NCI-H1417 treated with DMSO at 0.1 percent for 48 hours (cell line): ENCODE measurements around the gene DLG4.
"Not testable (repeated sequence)": the region's sequence is repeated elsewhere in the genome, so short reads cannot be mapped to it uniquely, and the experiment has no call there.

ENCODE experiments used
- DNase-seq: peaks from one replicate; lab custom pipeline; 2025; lab: John Stamatoyannopoulos, UW

The DLG4 gene

DNA sequence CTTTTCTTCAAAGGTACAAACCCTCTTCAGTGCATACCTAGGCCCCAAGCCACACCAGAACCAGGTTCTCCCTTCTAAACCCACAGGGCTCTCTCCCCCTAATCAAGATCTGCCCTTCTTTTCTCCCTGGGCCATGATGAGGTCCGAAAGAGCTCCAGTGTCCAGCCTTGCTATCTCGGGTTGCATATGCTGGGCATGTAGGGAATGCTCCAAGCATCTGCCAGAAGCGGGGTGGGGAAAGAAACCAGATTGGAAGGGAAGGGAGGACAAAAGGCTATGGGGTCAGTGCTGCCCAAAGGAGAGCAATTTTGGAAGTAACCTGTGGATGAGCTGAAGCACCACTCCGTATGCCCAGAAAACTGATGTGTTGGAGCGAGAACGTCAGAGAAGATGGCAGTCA, 29.6 kb upstream of the DLG4 start:
- no peak for DNase-seq

GRCh38 chr17:7248796-7249195, 29.2 kb upstream of the DLG4 start:
- DNase-seq: no peak

DNA sequence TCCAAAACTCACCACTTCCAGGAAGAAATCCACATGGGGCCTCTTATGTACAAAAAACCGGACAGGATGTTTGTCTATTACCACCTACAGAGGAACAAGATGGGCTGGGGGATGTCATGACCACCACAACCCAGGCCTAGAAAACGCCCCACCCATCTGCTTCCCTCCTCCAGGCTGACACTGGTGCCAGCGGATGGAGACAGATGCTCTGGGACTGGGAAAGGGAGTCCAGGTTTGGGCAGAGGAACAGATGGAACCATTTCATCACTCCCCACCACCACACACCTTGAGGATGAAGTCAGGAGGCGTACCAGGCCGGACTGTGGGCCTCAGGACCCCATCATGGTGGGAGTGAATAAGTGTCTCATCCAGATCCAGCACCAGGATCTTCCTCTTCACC, 27.1 kb upstream of the DLG4 start:
- no peak for DNase-seq

DNA sequence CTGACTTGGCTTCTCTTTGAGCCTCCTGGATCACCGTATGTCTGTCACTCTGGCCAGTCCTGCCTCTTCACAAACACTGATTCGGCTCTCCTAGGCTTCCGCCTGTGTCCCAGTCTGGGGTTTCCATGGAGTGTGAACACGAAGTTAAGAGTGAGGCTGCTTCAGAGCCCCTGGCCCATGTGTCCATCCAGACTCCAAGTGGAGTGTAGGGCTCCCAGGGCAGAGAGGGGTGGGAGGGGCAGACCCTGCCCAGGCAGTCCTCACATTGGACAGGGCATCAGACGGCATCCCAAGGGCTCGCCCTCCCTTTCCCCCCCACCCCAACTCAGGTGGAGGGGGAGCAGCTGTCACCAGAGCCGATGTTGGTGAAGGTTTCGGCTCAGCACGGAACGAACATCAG, 24.2 kb upstream of the DLG4 start:
- DNase-seq: not testable (repeated sequence)

DNA sequence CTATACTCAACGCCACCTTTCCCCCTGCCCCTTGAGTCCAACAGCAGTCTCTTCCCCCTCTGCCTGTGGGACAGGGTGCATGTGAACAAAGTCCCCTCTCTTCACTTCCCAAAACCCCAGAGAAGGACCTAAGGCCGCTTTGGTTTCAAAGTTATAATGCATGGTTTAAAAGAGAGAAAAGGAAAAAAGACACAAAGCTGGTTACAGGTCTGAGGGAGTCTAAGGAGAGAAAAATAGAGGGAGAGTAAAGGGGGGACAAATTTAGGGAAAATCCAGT, 23.8 kb upstream of the DLG4 start:
- DNase-seq: no peak

- DNase-seq: peak; percentile 81
These were observed 23.2 kb upstream of the DLG4 start for GRCh38 chr17:7242717-7243452.

GRCh38 chr17:7241783-7242716, 22.4 kb upstream of the DLG4 start, which contains the start of gene GABARAP:
GABARAP (minus strand) TSS chr17:7242449; CDS start chr17:7242330, 119 bp downstream.
- peak; percentile 69 for DNase-seq

- no peak for DNase-seq
These were observed 21.6 kb upstream of the DLG4 start for GRCh38 chr17:7241090-7241733.

DNA sequence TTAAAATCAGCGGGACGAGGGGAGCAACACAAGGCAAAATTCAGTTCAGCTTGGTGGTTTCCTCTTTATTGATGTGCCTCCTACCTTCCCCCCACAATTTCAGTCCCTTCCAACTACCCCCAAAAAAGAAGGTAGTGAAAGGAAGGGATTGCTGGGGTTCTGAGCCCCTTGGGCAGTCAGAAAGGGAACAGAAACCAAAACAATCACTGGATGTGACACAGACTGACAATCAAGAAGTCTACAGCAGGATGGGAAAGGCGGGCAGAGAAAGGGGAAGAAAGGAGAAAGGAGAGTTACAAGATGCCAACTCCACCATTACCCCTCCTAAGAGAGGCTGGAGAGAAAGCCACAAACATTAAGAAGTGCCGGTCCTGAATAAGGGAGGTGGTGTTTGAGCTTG, 20.7 kb upstream of the DLG4 start:
- DNase-seq: no peak

- peak; percentile 87 for DNase-seq
These were observed 19.7 kb upstream of the DLG4 start, which contains the start of gene PHF23 for GRCh38 chr17:7239091-7240027. PHF23 (minus strand) TSS chr17:7239457; CDS start chr17:7239279, 178 bp downstream.

DNA sequence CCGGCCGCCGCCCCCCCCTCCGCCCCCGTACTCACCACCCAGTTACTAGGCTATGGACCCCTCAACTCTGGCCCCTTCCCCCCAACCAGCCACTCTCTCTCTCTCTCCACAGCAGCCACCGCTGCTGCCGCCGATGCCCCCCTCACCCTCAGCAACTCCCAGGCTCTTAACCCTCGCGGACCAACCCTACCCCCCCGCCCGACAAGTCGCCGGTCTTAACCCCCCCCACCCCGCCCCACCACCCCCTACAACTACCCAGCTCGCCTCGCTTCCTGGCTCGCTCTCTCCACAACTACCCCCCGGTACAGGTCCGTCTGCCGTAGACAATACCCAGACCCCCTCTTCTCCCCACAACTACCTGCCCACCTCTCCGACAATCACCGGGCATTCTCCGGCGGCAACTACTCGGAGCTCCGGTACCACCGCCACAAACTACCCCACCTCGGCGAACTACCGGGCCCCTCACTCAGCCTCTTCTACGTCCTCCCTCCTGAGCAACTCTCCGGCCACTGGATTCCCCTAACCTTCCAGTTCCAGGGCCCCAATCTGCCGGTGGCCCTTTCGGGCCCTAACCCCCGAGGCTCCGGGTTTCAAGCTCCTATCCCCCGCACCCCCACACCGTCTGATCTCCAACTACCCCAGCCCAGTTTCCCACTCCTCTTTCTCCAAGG, 18.9 kb upstream of the DLG4 start:
- DNase-seq: no peak

- DNase-seq: no peak
These were observed 18.3 kb upstream of the DLG4 start for GRCh38 chr17:7237761-7238419.

DNA sequence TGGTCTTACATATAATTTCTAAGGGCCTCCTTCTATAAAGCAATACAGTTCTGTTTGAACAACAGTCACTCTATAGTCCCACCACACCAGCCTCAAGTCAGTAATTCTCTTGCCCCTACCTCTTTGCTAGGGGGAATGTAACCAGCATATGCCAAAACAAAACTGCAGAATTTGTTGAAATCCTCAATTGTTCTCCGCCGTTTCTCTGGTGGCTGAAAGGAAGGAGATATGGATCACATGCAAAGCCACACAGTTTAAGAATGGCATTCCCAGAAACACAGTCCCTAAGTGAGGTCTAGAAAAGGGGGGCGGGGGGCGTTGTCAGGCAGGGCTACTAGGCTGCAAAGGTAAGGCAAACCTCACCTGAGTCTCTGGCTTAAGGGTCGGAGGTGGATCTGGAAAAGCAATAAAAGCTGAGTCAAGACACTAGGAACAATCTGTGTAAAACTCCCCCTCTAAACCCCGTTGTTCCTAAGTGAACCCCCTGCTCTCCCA, 17.7 kb upstream of the DLG4 start:
- DNase-seq: no peak

- DNase-seq: no peak
These were observed 17.2 kb upstream of the DLG4 start for GRCh38 chr17:7236808-7237207.

DNA sequence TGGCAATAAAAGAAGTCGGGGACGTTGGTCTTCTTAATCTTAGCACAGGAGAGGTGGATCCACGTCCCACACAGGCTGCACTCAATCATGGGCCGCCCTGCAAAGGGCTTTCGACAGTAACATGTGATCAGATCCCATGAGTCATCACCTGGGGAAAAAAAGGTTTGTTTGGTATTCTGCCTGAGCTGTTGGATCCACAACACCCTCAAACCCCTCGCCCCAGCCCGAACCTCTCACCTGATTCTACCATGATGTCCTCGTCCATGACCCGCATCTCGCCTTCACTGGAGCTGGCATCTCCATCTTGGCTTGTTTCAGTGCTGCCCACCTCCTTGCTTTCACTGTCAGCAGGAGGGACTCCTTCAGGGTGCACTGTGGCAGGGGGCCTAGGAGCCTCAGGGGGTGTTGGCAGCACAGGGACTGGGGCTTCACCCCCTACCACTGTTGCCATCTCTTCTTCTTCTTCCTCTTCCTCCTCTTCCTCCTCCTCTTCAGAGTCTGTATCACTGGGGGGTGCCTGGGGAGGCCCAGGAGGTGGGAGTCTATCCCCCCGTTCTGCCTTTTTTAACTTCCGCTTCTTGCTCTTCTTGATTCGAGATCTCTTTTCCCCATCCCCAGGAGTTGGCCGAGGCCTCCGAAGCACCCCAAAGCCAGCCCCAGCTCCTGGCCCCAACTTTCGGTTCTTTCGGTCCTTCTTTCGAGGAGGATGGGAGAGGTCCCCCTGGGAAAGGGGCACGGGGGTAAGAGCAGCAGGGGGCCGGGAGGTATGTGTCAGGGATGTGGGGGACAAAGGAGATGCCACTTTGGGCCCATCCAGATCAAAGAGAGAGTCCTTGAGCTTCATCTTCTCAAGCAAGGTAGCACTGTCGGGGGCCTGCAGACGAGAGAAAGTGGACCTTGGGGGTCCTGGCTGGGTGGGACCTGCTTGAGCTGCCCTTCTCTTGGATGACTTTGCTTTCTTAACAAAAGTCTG, 16.3 kb upstream of the DLG4 start:
- DNase-seq: no peak

- peak; percentile 51 for DNase-seq
These were observed 14.7 kb upstream of the DLG4 start, which contains the start of gene DVL2 for GRCh38 chr17:7234083-7234951. DVL2 (minus strand) TSS chr17:7234517; CDS start chr17:7234262, 255 bp downstream.

GRCh38 chr17:7233701-7234082, 14.1 kb upstream of the DLG4 start:
- no peak for DNase-seq

- no peak for DNase-seq
These were observed 12.5 kb upstream of the DLG4 start for GRCh38 chr17:7232114-7232513.
